SKM-1 treated with dmso at 0.1 percent for 144 hours (cell line): ENCODE results near the gene INPP5E.

Experiments used
- DNase-seq: peaks from one replicate; lab custom pipeline; 2025; ENCODE audit not compliant: unreplicated experiment; lab: John Stamatoyannopoulos, UW

INPP5E gene

GRCh38 chr9:136448655-136449054 lies 9.0 kb upstream of the INPP5E start:
- no peak for DNase-seq

GRCh38 chr9:136447173-136447778 lies 7.6 kb upstream of the INPP5E start:
- DNase-seq = no peak

- no peak for DNase-seq
These were observed 6.2 kb upstream of the INPP5E start for GRCh38 chr9:136445799-136446198.

DNA sequence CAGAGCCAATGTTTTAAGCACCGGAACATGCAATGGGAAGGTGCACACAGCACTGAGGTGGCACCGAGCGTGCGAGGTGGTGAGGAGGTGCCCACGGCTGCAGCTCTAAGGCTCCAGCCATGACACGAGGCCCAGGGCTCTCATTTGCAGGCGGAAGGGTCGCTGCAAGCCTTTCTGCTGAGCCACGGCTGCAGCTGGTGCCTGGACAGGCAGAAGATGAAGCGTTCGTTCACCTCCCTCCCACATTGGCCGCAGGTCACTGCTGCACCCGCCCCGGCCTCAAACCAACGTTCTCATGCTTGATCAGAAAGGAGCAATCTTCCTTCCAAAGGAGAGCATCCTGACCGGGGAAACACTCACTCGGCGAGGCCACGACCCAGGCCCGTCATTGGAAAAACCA lies 4.5 kb upstream of the INPP5E start:
- no peak for DNase-seq

DNA sequence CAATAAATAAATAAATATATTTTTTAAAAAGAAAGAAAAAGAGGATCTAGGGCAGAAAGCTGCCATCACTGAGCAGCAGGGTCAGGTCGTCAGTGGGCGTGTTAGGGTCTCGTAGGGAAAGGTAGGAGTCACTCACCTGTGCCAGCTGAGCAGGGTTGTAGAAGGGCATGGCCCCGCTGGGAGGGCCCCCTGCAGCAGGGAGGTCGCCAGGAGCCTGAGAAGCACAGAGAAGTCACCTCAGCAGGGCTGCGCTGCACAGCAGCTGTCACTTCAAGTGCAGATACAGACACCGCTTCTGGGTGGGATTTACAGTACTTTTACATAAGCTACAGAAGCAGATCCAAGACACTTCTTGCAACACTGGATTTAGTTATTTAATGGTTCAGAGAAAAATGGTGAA lies 4.0 kb upstream of the INPP5E start:
- no peak for DNase-seq

DNA sequence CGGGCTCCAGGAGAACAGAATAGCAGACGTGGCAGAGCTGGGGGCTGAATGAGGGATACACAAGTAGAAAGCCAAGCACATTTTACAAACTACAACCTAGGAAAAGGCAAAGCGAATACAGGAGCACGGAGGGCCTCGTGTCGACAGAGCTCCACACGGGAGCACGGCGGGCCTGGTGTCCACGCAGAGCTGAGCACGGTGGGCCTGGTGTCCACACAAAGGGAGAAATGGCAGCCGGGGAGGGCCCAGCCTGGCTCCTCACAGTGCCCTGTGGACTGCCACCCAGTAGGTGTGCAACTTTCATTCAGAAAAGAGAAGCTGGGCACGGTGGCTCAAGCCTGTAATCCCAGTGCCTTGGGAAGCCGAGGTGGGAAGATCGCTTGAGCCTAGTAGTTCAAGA lies 3.4 kb upstream of the INPP5E start:
- no peak for DNase-seq

GRCh38 chr9:136442265-136442664 lies 2.6 kb upstream of the INPP5E start:
- no peak for DNase-seq

DNA sequence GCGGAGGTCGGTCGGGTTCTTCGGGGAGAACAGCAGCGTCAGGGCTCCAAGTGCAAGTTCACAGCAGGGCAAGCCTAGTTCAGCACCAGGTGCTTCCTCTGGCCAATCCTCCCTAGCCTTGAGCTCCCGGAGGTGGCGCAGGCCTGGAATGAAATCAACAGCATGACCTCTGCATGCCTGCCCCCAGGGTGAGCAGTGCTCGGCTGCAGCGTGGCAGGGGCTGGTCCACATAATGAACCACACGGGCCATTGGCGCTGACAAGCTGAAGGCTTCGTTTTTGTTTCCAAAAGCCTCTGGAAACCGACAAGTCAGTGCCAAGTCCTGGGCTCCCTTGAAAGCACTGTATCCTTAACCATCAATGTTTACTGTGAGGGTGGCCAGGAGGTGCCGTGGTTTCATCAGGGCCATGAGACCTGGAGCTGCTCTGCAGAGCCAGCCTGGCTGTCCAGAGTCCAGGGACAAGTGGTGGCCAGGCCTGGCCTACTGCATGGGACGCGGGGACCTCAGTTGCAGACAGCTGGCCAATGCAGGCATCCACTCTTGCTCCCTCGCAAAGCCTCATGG lies 2.1 kb upstream of the INPP5E start:
- no peak for DNase-seq

DNA sequence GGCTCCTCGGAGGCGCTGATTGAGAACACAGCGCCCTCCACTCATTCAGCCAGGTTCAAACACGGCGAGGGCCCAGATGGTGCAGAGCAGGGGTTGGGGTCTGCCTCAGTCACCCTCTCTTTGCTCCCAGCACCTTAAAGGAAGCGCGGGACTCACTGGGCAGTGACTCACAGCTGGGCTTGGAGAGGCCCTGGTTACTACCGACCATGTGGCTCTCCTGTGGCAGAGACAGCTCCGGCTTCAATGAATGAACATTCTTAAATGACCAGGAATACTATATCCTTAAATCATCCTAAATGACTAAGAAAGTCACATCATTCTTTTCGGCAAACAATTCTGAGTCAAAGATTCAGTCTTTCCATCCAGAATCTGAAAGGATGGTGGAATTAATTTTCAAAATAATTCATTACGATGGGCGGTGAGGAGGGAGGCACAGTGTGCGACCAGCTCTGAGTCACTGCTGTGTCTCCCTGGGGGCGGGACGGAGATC lies 1.6 kb upstream of the INPP5E start:
- no peak for DNase-seq

- DNase-seq = no peak
These were observed 831 bp downstream of the INPP5E start for GRCh38 chr9:136438548-136439480.

- no peak for DNase-seq
These were observed 1.7 kb downstream of the INPP5E start for GRCh38 chr9:136437839-136438547.

GRCh38 chr9:136437430-136437829 lies 2.2 kb downstream of the INPP5E start:
- no peak for DNase-seq

- no peak for DNase-seq
These were observed 3.5 kb downstream of the INPP5E start for GRCh38 chr9:136436055-136436634.

DNA sequence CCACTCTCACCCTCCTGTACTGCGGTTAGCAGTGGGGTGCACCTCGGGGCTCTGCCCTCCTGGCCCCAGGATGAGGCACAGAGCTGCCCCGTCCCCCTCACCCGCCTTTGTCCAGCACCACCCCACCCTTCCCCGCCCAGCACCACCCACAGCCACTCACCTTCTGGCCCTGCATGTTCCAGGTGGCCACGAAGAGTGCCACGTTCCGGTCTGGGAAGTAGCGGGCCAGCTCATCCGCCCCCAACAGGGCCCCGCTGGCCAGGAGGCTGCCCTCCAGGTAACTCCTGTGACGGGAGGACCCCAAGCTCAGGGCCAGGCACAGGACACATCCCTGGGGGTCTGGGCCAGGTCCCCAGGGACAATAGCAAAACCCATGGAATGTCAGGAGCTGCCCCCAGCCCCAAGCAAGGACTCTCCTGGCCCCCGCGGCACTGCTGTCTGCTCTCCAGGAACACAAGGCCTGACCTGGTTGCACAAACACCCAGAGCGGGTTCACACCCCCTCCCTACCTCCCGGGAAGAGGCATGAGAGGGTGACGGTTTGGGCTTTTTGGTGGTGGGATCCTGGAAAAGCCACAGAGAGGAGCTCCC lies 5.0 kb downstream of the INPP5E start:
- DNase-seq = no peak

- no peak for DNase-seq
These were observed 5.6 kb downstream of the INPP5E start for GRCh38 chr9:136433849-136434579.

DNA sequence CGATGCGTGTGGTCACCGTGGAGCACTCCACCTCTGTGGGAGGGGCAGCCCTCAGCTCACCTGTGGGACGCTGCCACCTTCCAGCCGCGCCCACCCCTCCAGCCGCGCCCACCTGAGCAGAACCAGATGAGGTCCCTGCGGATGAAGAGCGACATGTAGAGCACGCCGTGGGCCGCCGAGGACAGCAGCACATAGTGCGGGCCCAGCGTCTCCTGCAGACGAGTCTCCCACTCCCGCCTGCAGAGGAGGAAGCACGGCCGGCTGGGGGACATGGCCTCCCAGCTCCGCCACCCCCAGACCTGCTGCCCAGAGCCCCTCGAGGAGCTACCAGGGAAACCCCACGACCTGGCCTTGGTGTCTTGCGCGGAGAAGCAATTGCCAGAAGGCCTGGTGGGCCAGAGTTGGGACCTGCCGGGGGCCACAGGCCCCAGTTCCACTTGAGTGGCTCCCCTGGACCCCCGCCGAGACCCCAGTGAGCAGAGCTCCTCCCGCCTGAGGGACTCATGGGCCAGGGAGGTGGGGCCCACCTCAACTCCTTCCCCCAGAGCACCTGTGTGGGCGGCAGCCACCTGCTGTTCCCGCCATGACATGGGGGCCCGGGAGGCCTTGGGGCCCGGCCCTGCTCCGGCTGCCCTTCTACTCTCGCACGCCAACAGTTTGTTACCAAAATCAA lies 6.5 kb downstream of the INPP5E start:
- no peak for DNase-seq

GRCh38 chr9:136432591-136432990 lies 7.1 kb downstream of the INPP5E start:
- DNase-seq = no peak

DNA sequence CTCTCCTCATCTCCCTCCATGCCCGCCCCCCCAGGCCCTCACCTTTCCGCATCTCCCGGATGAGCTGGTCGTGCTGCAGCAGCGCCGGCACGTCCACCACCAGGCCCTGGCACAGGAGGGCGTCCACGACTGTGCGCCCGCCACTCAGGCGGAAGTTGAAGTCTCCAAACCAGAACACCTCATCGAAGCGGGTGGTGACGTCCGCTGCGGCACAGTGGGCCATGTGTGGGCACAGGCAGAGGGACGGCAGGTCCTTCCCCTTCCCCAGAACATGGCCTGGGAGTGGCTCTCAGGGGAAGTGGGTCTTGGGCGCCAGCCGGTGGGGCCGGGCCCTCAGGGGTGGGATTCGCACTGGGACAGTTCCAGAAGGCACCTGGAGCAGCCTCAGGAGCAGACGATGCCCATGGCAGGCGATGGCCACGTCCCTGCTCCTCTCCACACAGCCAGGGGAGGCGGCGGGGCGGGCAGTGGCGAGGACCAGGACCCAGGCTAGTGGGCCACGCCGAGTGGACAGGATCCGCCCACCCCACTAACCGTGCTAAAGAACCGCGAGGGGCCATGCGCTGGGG lies 7.8 kb downstream of the INPP5E start:
- no peak for DNase-seq

DNA sequence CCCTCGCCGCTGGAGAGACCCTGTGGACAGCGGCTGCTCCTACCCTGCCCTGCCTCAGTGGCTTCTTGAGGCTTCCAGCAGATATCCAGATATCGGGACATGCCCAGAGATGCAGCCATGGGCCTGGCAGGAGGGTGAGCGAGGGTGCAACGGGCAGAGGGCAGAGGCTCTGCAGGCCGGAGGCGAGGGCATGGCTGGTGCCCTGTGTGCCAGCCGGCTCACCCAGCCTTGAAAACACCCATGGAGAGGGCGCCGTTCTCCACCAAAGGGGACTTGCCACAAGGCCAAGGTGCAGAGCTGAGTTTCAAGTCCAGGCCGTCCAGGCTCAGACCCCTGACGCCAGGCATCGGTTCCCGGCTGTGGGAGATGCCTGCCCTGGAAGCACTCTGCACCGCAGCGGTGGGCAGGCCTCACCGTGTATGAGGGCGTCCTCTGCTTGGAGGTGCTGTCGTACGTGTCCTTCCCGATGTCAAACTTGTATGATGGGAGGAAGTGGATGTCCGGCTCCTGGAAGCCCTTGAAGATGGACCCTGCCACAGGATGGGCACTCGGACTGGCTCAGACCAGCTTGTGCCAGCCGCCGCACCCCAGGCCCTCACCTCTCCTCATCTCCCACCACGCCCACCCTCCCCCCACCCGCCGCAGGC lies 8.9 kb downstream of the INPP5E start:
- no peak for DNase-seq
